HepG2 (cell line): ENCODE data around the gene SMARCA2. TPM values are rescaled to one million over a fixed set of nuclear protein-coding genes. Genes with fewer than 3 reads are reported as not detected.

Experiments
- ARNT2 ChIP-seq: sonication (generic); formaldehyde crosslinking; IDR thresholded peaks from 2 replicates; pipeline ENCODE4 v1.8.0; 2022; ENCODE audit warnings: mild to moderate bottlenecking, low read depth, missing genetic modification reagents, moderate library complexity
- ATF2 ChIP-seq: sonication (generic); formaldehyde crosslinking; IDR thresholded peaks from 2 replicates; pipeline ENCODE4 v1.4.0; 2020; ENCODE audit warnings: missing genetic modification reagents
- CTCF ChIP-seq: sonication (generic); formaldehyde crosslinking; IDR thresholded peaks from 2 replicates; pipeline ENCODE4 v1.5.0; 2020; ENCODE audit warnings: mild to moderate bottlenecking, missing genetic modification reagents, moderate library complexity
- GTF2F1 ChIP-seq: fragments of 150-350 bp; IDR thresholded peaks from 2 replicates; pipeline ENCODE4 v1.6.1; 2014; ENCODE audit warnings: low read length
- HOXA5 ChIP-seq: sonication (generic); formaldehyde crosslinking; IDR thresholded peaks from 2 replicates; pipeline ENCODE4 v1.4.0; 2020; ENCODE audit warnings: missing genetic modification reagents
- IRF2 ChIP-seq: IDR thresholded peaks from 2 replicates; pipeline ENCODE4 v1.6.1; 2018; ENCODE audit warnings: missing genetic modification reagents, missing compliant biosample characterization
- KDM3A ChIP-seq: IDR thresholded peaks from 2 replicates; pipeline ENCODE4 v1.6.1; 2018; ENCODE audit warnings: low read depth, missing compliant biosample characterization
- KDM5B ChIP-seq: sonication (generic); formaldehyde crosslinking; IDR thresholded peaks from 2 replicates; pipeline ENCODE4 v1.4.0; 2020; ENCODE audit warnings: missing genetic modification reagents, mild to moderate bottlenecking, borderline replicate concordance
- LBX2 ChIP-seq: sonication (generic); formaldehyde crosslinking; IDR thresholded peaks from 2 replicates; pipeline ENCODE4 v1.5.0; 2020; ENCODE audit warnings: missing genetic modification reagents, mild to moderate bottlenecking, borderline replicate concordance
- LCORL ChIP-seq, 2 experiments: fragments of 450-650 bp in 1 of 2; sonication (generic) in 1 of 2; formaldehyde crosslinking in 1 of 2; IDR thresholded peaks; 2 replicates each; pipeline versions ENCODE4 v1.5.0 to v1.6.1; 2017 to 2020; ENCODE audit warnings: antibody characterized with exemption in 1 of 2, missing genetic modification reagents in 1 of 2
- MYC ChIP-seq: sonication (generic); formaldehyde crosslinking; IDR thresholded peaks from 2 replicates; pipeline ENCODE4 v1.9.0; 2021; ENCODE audit warnings: missing genetic modification reagents, borderline replicate concordance
- PHF20 ChIP-seq: sonication (generic); formaldehyde crosslinking; IDR thresholded peaks from 2 replicates; pipeline ENCODE4 v1.5.0; 2020; ENCODE audit warnings: mild to moderate bottlenecking, missing genetic modification reagents
- RFX1 ChIP-seq: fragments of 450-650 bp; IDR thresholded peaks from 2 replicates; pipeline ENCODE4 v1.6.1; 2017
- SSRP1 ChIP-seq: IDR thresholded peaks from 2 replicates; pipeline ENCODE4 v1.6.1; 2016; ENCODE audit warnings: control low read depth
- TARDBP ChIP-seq: sonication (generic); formaldehyde crosslinking; IDR thresholded peaks from 2 replicates; pipeline ENCODE4 v1.8.0; 2022; ENCODE audit warnings: mild to moderate bottlenecking, missing genetic modification reagents
- THRA ChIP-seq: sonication (generic); formaldehyde crosslinking; IDR thresholded peaks from 2 replicates; pipeline ENCODE4 v1.4.0; 2020; ENCODE audit warnings: missing genetic modification reagents, borderline replicate concordance
- ZFAT ChIP-seq: sonication (generic); formaldehyde crosslinking; conservative IDR thresholded peaks from 2 replicates; pipeline ENCODE4 v1.8.1; 2023; ENCODE audit warnings: missing genetic modification reagents, inconsistent platforms
- ZIK1 ChIP-seq: sonication (generic); formaldehyde crosslinking; IDR thresholded peaks from 2 replicates; pipeline ENCODE4 v1.5.0; 2020; ENCODE audit warnings: mild to moderate bottlenecking, low read depth, missing genetic modification reagents, borderline replicate concordance
- ZKSCAN1 ChIP-seq: fragments of 150-350 bp; IDR thresholded peaks from 2 replicates; pipeline ENCODE4 v1.6.1; 2014; ENCODE audit warnings: low read length
- ZNF432 ChIP-seq: sonication (generic); formaldehyde crosslinking; IDR thresholded peaks from 2 replicates; pipeline ENCODE4 v1.5.0; 2020; ENCODE audit warnings: missing genetic modification reagents, mild to moderate bottlenecking, borderline replicate concordance
- ZNF598 ChIP-seq: sonication (generic); formaldehyde crosslinking; IDR thresholded peaks from 2 replicates; pipeline ENCODE4 v1.5.1; 2020; ENCODE audit warnings: mild to moderate bottlenecking, missing genetic modification reagents, borderline replicate concordance
- ZNF652 ChIP-seq: IDR thresholded peaks from 2 replicates; pipeline ENCODE4 v1.6.1; 2016; ENCODE audit warnings: low read depth, borderline replicate concordance
- ZNF883 ChIP-seq: sonication (generic); formaldehyde crosslinking; IDR thresholded peaks from 2 replicates; pipeline ENCODE4 v1.5.1; 2020; ENCODE audit warnings: mild to moderate bottlenecking, missing genetic modification reagents; ENCODE audit errors: not compliant biosample characterization
- ZNF891 ChIP-seq: sonication (generic); formaldehyde crosslinking; IDR thresholded peaks from 2 replicates; pipeline ENCODE4 v1.5.0; 2020; ENCODE audit warnings: mild to moderate bottlenecking, missing genetic modification reagents
- ZSCAN9 ChIP-seq: IDR thresholded peaks from 2 replicates; pipeline ENCODE4 v1.6.1; 2016; ENCODE audit warnings: borderline replicate concordance
- polyA plus RNA-seq, 8 experiments: library from polyadenylated mRNA; depleted of rRNA in 3 of 8; stranded (reverse) in 7 of 8; unstranded in 1 of 8; fragments of >200 nt; fragmentation: Illumina TruSeq in 4 of 8; extraction: Trizol in 4 of 8; gene quantifications; 2 replicates each; pipeline versions ENCODE4 v1.2.1 to v1.2.3, GENCODE V29; 2011 to 2016; ENCODE audit warnings: low read depth in 4 of 8, missing spikeins in 1 of 8, mixed read lengths in 1 of 8; ENCODE audit not compliant: insufficient read depth in 1 of 8
- total RNA-seq, 5 experiments: library from RNA; depleted of rRNA; stranded (reverse); fragments of >200 nt; fragmentation: Illumina TruSeq; extraction: Trizol; gene quantifications; 2 replicates each; pipeline ENCODE4 v1.2.3, GENCODE V29; 2016; ENCODE audit warnings: low read depth in 1 of 5

SMARCA2 gene
- total and polyA plus RNA-seq, 2 of the 13 experiments (the other 11 are each of a cell fraction or from before 2014, with no cell fraction given), result 22.5 to 23.7 TPM

DNA sequence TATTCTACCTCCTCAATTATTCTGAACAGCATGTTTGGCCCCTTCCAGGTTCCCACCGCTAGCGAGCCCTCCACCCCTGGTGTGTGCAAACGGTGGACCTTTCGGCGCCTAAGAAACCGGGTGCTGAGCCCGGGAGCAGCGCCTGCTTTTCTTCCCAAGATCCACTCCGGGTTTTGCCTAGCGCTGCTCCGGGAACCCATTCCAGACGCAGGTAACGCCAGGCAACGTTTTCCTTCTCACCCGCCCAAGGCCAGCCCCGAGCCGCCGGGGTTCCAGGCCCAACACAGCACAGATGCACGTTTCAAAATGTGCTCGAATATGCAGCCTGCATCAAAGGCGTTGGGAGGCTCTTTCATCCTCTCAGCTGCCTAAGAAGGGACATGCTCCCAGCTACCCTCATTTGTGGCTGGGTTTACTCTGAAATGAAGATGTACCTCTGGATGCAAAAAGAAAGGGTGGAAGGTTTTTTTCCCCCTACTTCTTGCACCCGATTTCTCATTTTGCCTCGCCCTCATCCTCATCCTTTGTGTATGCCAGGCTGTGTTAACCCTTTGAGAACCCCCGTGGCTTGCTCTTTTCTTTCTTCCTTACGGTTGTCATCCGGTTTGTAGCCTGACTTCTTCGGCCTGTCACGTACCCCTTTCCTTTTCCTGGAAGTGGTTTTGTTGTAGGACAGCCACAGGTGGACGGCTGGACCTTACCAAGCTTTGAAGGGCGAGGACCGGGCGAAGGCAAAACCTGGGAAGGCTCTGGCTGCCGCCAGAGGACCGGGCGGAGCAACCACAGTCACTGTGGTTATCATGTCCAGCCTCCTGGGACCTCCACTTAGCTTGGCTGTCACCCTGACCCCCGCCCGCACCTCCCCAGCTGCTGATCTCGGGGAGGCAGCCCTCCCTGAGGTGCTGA lies 226.9 kb downstream of the SMARCA2 start (continued):
- TF ChIP-seq HOXA5 (CRISPR knock-in tag) (peak; percentile 79; the same call in 1 of the 2 replicates), CTCF (CRISPR knock-in tag) (0 out of 2 replicates have a peak, but pooled peaks have one; percentile 7), LCORL (IDR thresholded peaks at IDR 0.05) (no peak), LCORL (CRISPR knock-in tag; IDR thresholded peaks at IDR 0.05) (no peak), IRF2 (CRISPR knock-in tag) (no peak), ZNF652 (CRISPR knock-in tag) (peak; percentile 86), ZIK1 (CRISPR knock-in tag) (peak; percentile 30; the same call in 1 of the 2 replicates), THRA (CRISPR knock-in tag) (peak; percentile 63), ZNF432 (CRISPR knock-in tag) (no peak), RFX1 (no peak), MYC (CRISPR knock-in tag) (peak; percentile 62), ZFAT (0 out of 2 replicates have a peak, but pooled peaks have one; percentile 55), ZNF598 (CRISPR knock-in tag) (no peak), ZNF883 (CRISPR knock-in tag) (peak; percentile 71), KDM5B (CRISPR knock-in tag) (0 out of 2 replicates have a peak, but pooled peaks have one; percentile 68), ATF2 (CRISPR knock-in tag) (peak; percentile 67; the same call in 1 of the 2 replicates), LBX2 (CRISPR knock-in tag) (0 out of 2 replicates have a peak, but pooled peaks have one; percentile 30), KDM3A (peak; percentile 58; the same call in 1 of the 2 replicates), ZNF891 (CRISPR knock-in tag) (no peak), ZKSCAN1 (no peak), TARDBP (peak; percentile 50; the same call in 1 of the 2 replicates), PHF20 (no peak), GTF2F1 (no peak), ZSCAN9 (CRISPR knock-in tag) (peak; percentile 66; the same call in 1 of the 2 replicates), ARNT2 (CRISPR knock-in tag) (no peak), SSRP1 (CRISPR knock-in tag) (no peak)
